Renal pelvis (tissue), 4 donors: ENCODE results near the gene BAIAP2L1. TPM values are rescaled to one million over a fixed set of nuclear protein-coding genes. Genes with fewer than 3 reads are reported as not detected.
"Not testable (repeated sequence)": the region's sequence is repeated elsewhere in the genome, so short reads cannot be mapped to it uniquely, and the experiment has no call there.

ENCODE experiments used
- DNase-seq: peaks from one replicate; pipeline ENCODE4 v3.0.0-alpha.2; 2013
- polyA plus RNA-seq, 3 donors: library from polyadenylated mRNA; unstranded; fragments of 120-200 nt; gene quantifications; one replicate each; pipeline ENCODE4 v1.2.1, GENCODE V29; 2013; ENCODE audit not compliant: insufficient read length in 3 of 3

The BAIAP2L1 gene
- polyA plus RNA-seq, 3 donors: 12.1 to 17.6 (median 16.2) TPM

DNA sequence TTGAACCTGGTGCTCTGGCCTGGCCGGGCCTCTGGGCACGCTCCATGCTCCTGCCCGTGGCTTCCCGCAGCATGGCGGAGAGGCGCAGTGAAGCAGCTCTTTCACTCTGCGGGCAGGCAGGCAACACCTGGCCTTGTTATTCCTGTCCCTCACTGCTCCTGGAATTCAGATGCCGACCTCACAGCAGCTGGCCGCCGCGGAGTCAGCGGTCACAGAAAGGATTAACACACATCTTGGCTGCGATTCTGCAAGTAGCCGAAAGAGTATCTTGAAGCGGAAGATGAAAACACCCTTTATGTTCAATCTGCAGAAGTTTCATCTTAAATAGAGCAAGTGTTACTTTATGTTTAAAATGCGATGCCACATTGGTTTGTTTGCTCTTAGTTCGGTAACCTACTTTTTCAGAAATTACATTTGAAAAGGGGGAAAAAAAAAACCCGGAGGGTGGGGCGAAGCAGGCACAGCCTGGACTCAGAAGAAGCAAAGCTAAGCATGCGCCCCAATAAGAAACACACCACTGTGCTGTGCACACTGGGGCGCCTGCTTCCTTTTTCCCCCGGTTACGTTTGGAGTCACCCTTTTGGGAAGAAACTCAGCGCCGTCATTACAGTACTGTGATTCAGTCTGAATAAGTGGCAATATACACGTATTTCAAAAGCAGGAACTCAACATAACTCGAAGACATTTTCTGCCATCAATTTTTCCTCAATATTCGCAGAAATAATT, 77.1 kb downstream of the BAIAP2L1 start:
- peak; percentile 23 for DNase-seq

DNA sequence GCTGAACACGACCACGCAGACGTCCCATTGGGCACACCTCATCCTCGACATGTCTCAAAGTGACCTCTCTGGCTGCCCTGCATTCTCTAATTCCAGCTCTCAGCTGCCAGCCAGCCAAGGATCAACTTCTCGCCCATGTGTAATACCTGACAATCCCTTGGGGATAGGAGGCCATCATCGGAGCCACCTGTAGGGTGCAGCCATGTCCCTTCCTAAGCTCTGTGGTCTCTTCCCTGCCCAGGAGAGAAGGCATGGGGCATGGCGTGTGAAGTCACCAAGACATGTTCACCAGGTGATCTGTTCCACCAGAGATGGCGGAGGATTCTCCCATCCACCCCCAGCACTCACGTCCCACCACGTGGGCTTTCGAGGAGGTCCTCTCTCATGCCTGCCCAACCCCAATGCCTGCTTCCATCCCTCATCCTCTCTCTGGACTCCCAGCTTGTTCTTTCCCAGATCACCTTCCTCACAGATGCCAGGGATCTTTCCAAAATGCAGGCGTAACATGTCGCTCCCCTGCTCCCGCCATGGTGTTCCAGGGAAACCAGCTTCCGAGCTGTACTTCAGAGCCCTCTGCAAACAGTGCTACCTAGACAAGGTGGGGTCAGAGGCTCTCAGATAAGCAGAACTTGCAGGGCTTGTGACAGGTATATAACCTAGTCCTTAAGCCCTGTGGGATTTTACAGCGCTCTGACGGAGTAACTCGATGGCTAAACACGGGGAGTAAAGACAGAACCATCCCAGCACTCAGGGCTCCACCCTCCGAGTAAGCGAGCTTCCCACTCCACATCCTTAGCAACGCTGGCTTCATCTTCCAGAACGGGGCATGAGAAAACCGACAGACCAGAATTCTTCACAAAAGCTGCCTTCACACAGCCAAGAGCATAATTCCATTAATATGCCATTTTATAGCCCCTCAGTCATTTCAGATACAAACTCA, 78.3 kb downstream of the BAIAP2L1 start:
- no peak for DNase-seq

GRCh38 chr7:98321301-98321700, 79.6 kb downstream of the BAIAP2L1 start:
- no peak for DNase-seq

DNA sequence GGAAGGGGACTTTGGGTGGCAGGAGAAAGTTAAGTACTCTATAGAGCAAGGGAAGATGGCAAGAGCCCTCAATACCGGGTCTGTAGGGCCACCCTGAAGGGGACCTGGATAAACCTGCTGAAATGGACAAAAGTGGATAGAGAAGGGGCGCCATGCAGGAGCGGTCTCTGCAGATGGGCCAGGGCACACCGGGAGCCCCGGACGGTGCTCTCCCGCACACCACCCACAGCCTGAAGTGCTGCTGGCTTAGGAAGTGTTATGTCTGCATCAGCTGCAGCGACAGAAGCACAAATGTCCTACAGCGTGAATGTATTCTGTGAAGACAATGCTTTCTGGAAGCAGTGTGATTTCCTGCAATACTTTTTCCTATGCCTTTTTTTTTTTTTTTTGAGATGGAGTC, 81.7 kb downstream of the BAIAP2L1 start:
- DNase-seq: no peak

DNA sequence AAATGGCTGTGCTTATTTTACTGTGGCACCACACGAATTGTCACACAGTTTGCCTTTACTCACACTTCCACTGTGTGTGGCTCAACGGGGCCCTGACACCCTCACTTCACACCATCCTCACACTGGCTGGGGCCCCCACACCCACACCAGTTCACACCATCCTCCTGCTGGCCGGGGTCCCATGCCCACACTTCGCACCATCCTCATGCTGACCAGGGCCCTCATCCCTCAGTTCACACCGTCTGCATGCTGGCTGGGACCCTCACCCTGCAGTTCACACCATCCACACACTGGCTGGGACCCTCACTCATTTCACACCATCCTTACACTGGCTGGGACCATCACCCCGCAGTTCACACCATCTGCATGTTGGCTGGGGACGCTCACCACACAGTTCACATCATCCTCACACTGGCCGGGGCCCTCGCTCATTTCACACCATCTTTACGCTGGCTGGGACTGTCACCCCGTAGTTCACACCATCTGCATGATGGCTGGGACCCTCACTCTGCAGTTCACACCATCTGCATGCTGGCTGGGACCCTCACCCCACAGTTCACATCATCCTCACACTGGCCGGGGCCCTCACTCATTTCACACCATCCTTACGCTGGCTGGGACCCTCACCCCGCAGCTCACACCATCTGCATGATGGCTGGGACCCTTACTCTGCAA, 83.4 kb downstream of the BAIAP2L1 start:
- no peak for DNase-seq

- not testable (repeated sequence) for DNase-seq
Observed at GRCh38 chr7:98315994-98316527, 84.8 kb downstream of the BAIAP2L1 start.

GRCh38 chr7:98315318-98315993, 85.4 kb downstream of the BAIAP2L1 start:
- DNase-seq: no peak

GRCh38 chr7:98314469-98314868, 86.4 kb downstream of the BAIAP2L1 start:
- no peak for DNase-seq

GRCh38 chr7:98312201-98312600, 88.7 kb downstream of the BAIAP2L1 start:
- DNase-seq: no peak

DNA sequence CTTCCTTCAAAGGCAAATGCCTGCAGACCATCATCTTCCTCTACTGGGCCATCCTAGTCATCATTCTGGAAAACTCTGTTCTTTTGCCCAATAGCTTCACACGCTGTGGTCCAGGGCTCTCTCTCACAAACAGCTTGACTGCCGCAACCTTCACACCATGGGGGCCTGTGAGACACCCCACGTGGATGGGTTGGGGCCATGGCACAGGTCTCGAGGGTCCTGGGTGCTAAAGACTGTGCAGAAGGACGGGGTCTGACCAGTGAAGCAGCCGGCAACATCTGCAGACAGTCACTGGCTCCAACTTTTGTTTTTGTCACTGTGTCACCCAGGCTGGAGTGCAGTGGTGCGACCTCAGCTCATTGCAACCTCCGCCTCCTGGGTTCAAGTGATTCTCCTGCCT, 91.3 kb downstream of the BAIAP2L1 start:
- no peak for DNase-seq

DNA sequence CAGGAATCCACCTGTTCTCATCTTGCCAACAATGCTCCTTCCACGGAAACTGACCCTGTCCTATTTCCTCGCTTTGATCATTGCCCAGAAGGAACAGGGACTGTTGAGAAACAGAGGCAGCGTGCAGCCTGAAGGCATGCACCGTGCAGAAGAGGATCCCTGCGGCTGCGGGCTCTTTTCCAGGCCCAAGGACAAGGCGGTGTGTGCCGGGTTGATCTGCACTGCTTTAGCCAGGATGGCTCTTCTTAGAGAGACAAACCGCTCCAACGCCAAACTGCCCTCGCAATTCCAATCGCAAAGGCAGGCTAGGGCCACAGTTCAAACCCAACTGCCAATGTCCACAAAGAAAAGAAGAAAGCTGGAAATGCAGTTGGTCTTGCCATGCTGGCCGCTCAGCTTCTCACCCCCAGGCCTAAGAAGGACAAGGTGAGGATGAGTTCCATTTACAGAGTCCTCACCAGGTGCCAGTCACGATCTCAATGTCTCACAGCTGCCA, 92.9 kb downstream of the BAIAP2L1 start:
- no peak for DNase-seq

DNA sequence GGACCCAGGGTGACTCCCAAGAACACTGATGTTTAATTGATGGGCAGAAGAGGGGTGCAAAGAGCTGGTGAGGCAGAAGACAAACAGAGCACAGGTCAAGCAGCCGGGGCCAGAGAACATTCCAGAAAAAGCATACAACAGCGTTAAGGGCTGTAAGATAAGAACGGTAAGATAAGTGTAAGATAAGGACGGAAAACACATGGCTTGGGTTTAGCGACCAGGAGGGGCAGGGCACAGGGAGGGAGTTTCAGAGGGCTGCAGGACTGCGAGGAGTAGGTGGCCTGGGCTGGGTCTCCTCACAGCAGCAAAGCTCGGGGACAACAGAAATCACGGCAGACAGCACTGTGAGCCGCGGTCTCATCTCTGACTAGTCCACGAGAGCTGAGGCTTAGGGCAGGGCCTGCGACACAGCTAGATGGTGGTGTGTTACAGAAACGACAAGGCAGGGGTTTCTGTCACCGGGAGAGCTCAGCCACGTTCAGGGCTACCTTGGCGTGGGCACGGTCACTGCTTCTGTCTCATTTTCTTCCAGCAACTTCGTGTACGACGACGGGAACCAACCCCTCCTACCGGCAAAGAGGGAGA, 94.8 kb downstream of the BAIAP2L1 start:
- no peak for DNase-seq

DNA sequence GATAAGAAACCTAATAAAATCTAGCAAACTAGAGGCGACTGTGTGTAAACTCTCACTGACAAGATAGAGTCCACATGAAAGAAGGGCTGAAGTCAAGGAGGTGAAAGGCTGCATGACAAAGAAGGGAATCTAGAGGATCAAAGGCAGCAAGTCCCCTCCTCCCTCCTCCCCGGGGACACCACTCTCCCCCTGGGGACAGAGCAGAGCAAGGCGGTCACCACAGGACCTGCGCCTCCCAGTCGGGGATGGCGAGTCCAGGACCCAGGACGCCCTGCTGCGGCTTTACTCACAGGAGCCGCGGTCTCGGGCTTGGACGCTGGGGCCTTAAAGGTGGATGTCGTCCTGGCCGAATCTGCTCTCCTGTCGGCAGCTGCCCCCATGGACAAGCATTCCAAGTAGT, 97.0 kb downstream of the BAIAP2L1 start:
- no peak for DNase-seq

- no peak for DNase-seq
Observed at GRCh38 chr7:98303176-98303865, 97.6 kb downstream of the BAIAP2L1 start.

- DNase-seq: no peak
Observed at GRCh38 chr7:98301693-98302470, 99.0 kb downstream of the BAIAP2L1 start.

DNA sequence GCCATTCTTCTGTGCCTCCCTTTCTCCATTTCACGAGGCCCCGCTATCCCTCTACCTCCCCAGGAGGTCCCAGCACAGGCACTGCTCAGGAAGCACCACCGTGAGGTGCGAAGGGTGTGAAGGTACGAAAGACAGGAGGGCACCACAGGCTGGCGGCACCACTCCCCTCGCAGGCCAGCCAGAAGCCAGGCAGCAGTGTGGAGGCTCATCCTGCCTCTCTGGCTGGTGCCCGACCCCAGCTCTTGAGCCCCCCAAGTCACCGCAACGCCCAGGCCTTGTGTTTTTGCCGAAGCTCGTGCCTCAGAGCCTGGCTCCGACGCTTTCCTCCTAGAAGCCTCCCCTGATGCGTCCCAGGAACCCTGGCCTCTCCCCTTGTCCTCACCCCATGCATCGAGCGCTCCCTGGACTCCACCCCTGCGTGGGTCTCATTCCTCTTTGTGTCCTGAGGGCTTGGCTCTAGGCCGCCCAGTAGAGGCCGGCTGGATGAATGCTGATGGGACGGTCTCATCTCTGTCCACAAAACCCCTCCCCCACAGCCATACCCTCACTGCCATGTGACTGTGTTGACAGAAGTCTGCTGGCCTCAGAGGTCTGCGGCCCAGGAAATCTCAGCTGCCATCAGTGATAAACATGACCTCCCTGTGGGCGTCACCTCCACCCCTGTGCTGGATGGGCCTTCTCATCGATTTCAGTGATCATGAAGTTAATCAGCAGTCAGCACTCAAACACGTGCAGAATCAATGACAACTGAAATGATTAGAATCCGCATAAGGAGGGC, 100.1 kb downstream of the BAIAP2L1 start:
- no peak for DNase-seq

DNA sequence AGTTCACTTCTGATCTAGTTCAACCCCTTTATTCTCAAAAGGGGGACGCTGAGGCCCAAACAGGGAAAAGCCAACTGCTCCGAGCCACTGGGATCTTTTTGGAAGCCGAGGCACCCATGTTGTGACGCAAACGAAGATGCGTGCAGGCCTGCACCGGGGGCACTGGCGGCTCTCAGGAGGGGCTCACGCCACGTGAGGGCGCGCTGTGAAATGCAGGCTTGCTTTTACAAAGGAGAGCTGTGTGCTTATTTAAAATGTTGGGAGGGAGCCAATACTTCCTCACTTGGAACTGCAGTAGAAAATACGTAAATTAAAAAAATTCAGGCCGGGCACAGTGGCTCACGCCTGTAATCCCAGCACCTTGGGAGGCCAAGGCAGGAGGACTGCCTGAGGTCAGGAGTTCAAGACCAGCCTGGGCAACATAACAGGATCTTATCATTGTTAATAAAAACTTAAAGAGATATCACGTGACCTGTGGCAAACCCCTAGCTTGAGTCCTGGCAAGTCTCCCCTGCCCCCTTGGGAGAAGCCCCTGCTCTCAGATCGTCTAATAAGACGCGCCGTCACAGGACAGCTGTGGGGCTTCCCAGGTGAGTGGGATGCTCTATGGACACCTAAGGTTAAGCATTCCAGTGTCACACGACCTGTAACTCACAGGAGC, 103.1 kb downstream of the BAIAP2L1 start:
- no peak for DNase-seq

DNA sequence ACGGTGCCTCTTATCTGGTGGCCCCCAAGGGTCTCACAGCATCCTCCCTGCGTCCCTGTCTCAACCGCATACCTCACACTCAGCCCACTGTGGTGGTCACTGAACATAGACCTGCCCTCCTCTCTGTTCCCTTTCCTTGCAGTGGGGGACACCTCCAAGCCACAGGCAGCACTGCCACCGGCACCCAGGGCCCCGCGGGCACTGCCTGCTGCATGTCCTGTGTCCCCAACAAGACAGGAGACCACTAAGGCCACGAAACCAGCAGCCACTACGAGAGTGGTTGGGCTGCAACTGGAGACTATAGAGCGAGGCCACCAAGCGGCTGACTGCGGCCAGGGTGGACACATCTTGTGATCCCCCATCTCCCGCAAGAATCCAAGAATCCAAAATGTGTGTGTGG, 104.1 kb downstream of the BAIAP2L1 start:
- no peak for DNase-seq
